Endothelial cell of umbilical vein (primary cell): ENCODE results near the gene TSPAN18. TPM values are rescaled to one million over a fixed set of nuclear protein-coding genes. Genes with fewer than 3 reads are reported as not detected.

ENCODE experiments used
- BruUV-seq: library from RNA; stranded (reverse); fragments of 400-500 nt; replicated peaks from 2 replicates; lab custom pipeline; 2021; lab: Mats Ljungman, UMichigan
- CTCF ChIA-PET: fragments of 300-600, 350-600 bp; sonication (Branson Sonifier 250); formaldehyde crosslinking; loops from one replicate; lab custom pipeline; 2021; ENCODE audit warnings: antibody characterized with exemption, inconsistent platforms; lab: Charles Lee
- POLR2A ChIA-PET: fragments of 300-600, 350-600 bp; sonication (Branson Sonifier 250); formaldehyde crosslinking; loops from one replicate; lab custom pipeline; 2021; ENCODE audit warnings: antibody characterized with exemption, inconsistent platforms; lab: Charles Lee
- DNase-seq: peaks from one replicate; pipeline ENCODE4 v3.0.0-alpha.2; 2011; ENCODE audit warnings: low read depth, low spot score
- FAIRE-seq: peaks from 2 replicates; lab custom pipeline; 2011; peaks lifted over from hg19 to GRCh38; lab: Jason Lieb, UNC
- H2AFZ ChIP-seq: 2 replicates; pipeline ENCODE4 v1.6.0; 2012; ENCODE audit warnings: low read depth, low read length, control low read depth, inconsistent platforms
- H3K27ac ChIP-seq: 2 replicates; pipeline ENCODE4 v1.5.1; 2011; ENCODE audit warnings: low read depth, mild to moderate bottlenecking, control low read depth, low read length, moderate library complexity; ENCODE audit not compliant: insufficient read depth
- H3K27me3 ChIP-seq, 2 experiments: 2 replicates each; pipeline versions ENCODE4 v1.6.0 to v1.6.1; 2011; ENCODE audit warnings: low read length in 2 of 2, mixed read lengths in 1 of 2; ENCODE audit not compliant: control insufficient read depth in 2 of 2, insufficient read depth in 2 of 2
- H3K36me3 ChIP-seq, 2 experiments: 2 replicates in 1 of 2; 3 replicates in 1 of 2; pipeline ENCODE4 v1.5.1; 2011; ENCODE audit warnings: low read length in 2 of 2, mild to moderate bottlenecking in 1 of 2, moderate library complexity in 1 of 2; ENCODE audit not compliant: control insufficient read depth in 2 of 2, insufficient read depth in 2 of 2; ENCODE audit errors: extremely low read depth in 1 of 2
- H3K4me1 ChIP-seq: 3 replicates; pipeline ENCODE4 v1.5.1; 2011; ENCODE audit warnings: mild to moderate bottlenecking, low read length; ENCODE audit not compliant: control insufficient read depth, insufficient read depth; ENCODE audit errors: extremely low read depth
- H3K4me2 ChIP-seq: 2 replicates; pipeline ENCODE4 v1.6.1; 2011; ENCODE audit warnings: low read length, control low read depth, mixed read lengths; ENCODE audit not compliant: insufficient read depth
- H3K4me3 ChIP-seq, 3 experiments: fragments of 200-600 bp in 1 of 3; sonication (generic), shearing (Covaris generic) in 1 of 3; replicated peaks in 1 of 3; 2 replicates each; pipeline ENCODE4 v1.5.1; 2011 to 2016; ENCODE audit warnings: control low read depth in 3 of 3, low read length in 3 of 3, mild to moderate bottlenecking in 2 of 3, inconsistent platforms in 1 of 3, low read depth in 1 of 3, moderate library complexity in 1 of 3; ENCODE audit not compliant: insufficient read depth in 1 of 3
- H3K79me2 ChIP-seq: 2 replicates; pipeline ENCODE4 v1.6.0; 2012; ENCODE audit warnings: low read length, inconsistent platforms; ENCODE audit not compliant: control insufficient read depth, insufficient read depth
- H3K9ac ChIP-seq: replicated peaks from 2 replicates; pipeline ENCODE3; 2011; ENCODE audit warnings: low read length, control low read depth; ENCODE audit not compliant: insufficient read depth; ENCODE audit errors: extremely low read depth
- H3K9me1 ChIP-seq: replicated peaks from 3 replicates; pipeline ENCODE4 v1.6.0; 2011; ENCODE audit warnings: mild to moderate bottlenecking, low read length; ENCODE audit not compliant: control insufficient read depth, insufficient read depth; ENCODE audit errors: extremely low read depth
- H3K9me3 ChIP-seq: replicated peaks from 2 replicates; pipeline ENCODE4 v1.5.1; 2012; ENCODE audit warnings: low read length, inconsistent platforms; ENCODE audit not compliant: control insufficient read depth, insufficient read depth
- H4K20me1 ChIP-seq: replicated peaks from 2 replicates; pipeline ENCODE3; 2011; ENCODE audit warnings: mild to moderate bottlenecking, low read length; ENCODE audit not compliant: control insufficient read depth, insufficient read depth; ENCODE audit errors: extremely low read depth
- EZH2 ChIP-seq: IDR thresholded peaks from 2 replicates; pipeline ENCODE4 v1.6.1; 2012; ENCODE audit warnings: borderline replicate concordance, low read depth, mild to moderate bottlenecking, moderate library complexity, low read length, inconsistent platforms; ENCODE audit not compliant: severe bottlenecking
- FOS ChIP-seq: IDR thresholded peaks from 2 replicates; pipeline ENCODE4 v1.6.1; 2011; ENCODE audit warnings: mild to moderate bottlenecking, low read length, moderate library complexity, borderline replicate concordance; ENCODE audit not compliant: insufficient read depth
- GATA2 ChIP-seq: IDR thresholded peaks from 2 replicates; pipeline ENCODE4 v1.7.0; 2011; ENCODE audit warnings: low read depth, mild to moderate bottlenecking, moderate library complexity, mixed read lengths, low read length; ENCODE audit not compliant: insufficient read length, insufficient read depth
- JUN ChIP-seq: IDR thresholded peaks from 2 replicates; pipeline ENCODE4 v1.6.1; 2011; ENCODE audit warnings: borderline replicate concordance, low read depth; ENCODE audit not compliant: insufficient read length, insufficient read depth
- MAX ChIP-seq: IDR thresholded peaks from 2 replicates; pipeline ENCODE4 v1.6.1; 2011; ENCODE audit not compliant: insufficient read depth, insufficient read length
- MYC ChIP-seq: IDR thresholded peaks from one replicate; pipeline ENCODE4 v1.6.1; 2011; ENCODE audit warnings: mild to moderate bottlenecking, low read depth, low read length
- POLR2A ChIP-seq: IDR thresholded peaks from 2 replicates; pipeline ENCODE4 v1.6.1; 2012; ENCODE audit warnings: low read depth, mild to moderate bottlenecking, control low read depth, low read length
- POLR2AphosphoS5 ChIP-seq: IDR thresholded peaks from 2 replicates; pipeline ENCODE4 v1.6.1; 2012; ENCODE audit warnings: low read depth, mild to moderate bottlenecking, control low read depth, low read length, moderate library complexity; ENCODE audit not compliant: insufficient read depth
- dilution Hi-C: fragments of 300-500 bp; cut with MboI; formaldehyde crosslinking; loops from one replicate; pipeline ENCODE4 v1.15.0; 2019; ENCODE audit warnings: low sequenced_read_pairs; ENCODE audit not compliant: extremely low pct_ligation_motif_present
- intact Hi-C: fragments of 100-400 bp; cut with micrococcal nuclease; formaldehyde crosslinking; loops from one replicate; pipeline ENCODE4 v1.10.0; 2022
- polyA plus RNA-seq, 4 experiments: library from polyadenylated mRNA; depleted of rRNA in 3 of 4; stranded (reverse) in 3 of 4; unstranded in 1 of 4; fragments of >200 nt; gene quantifications; 2 replicates each; pipeline versions ENCODE4 v1.2.1 to v1.2.3, GENCODE V29; 2011 to 2012; ENCODE audit warnings: missing spikeins in 1 of 4
- total RNA-seq: library from RNA; stranded (reverse); gene quantifications from 2 replicates; pipeline ENCODE4 v1.2.3, GENCODE V29; 2021
- TF ChIP-seq, protein P1 (sequence below), 2 donors: IDR thresholded peaks; 1 replicate in 1 of 2; 2 replicates in 1 of 2; pipeline ENCODE4 v1.5.1; 2011; ENCODE audit warnings: low read length in 2 of 2, mild to moderate bottlenecking in 2 of 2, moderate library complexity in 2 of 2, control low read depth in 1 of 2, inconsistent platforms in 1 of 2, low read depth in 1 of 2; ENCODE audit not compliant: insufficient read depth in 1 of 2; ENCODE audit errors: extremely low read depth in 1 of 2

TSPAN18 gene
- total and polyA plus RNA-seq, 2 donors (not counting 3 experiments of a cell fraction or from before 2014, with no cell fraction given) = 32.2 to 118 TPM

GRCh38 chr11:44976576-44976975, 249.8 kb downstream of the TSPAN18 start:
- Histone ChIP-seq H3K9me1 (no peaks in the 10 kb centered on the region), H3K27me3 (no peaks in the 10 kb centered on the region), H2AFZ (no peak overlapping the region), H3K4me3 (no peak overlapping the region), H3K9ac (no peak overlapping the region), H4K20me1 (no peaks in the 10 kb centered on the region), H3K4me2 (no peak overlapping the region), H3K27ac (no peak overlapping the region), H3K4me1 (peaks cover 42% of the 10 kb centered on the region), H3K79me2 (no peaks in the 10 kb centered on the region), H3K36me3 (no peaks in the 10 kb centered on the region), H3K9me3 (no peaks in the 10 kb centered on the region)
- FAIRE-seq = no peak
- ChIA-PET POLR2A (no interaction called here), CTCF (interaction anchor here (1.5 to 2.7 kb wide), 3 partner anchors 16 to 40 kb away, joined by 3 to 15 read pairs (median 11); no protein-coding TSS in a partner anchor)
- intact Hi-C loops (no loop called here), dilution Hi-C loops (no loop called here)
- TF ChIP-seq, protein P1, sequence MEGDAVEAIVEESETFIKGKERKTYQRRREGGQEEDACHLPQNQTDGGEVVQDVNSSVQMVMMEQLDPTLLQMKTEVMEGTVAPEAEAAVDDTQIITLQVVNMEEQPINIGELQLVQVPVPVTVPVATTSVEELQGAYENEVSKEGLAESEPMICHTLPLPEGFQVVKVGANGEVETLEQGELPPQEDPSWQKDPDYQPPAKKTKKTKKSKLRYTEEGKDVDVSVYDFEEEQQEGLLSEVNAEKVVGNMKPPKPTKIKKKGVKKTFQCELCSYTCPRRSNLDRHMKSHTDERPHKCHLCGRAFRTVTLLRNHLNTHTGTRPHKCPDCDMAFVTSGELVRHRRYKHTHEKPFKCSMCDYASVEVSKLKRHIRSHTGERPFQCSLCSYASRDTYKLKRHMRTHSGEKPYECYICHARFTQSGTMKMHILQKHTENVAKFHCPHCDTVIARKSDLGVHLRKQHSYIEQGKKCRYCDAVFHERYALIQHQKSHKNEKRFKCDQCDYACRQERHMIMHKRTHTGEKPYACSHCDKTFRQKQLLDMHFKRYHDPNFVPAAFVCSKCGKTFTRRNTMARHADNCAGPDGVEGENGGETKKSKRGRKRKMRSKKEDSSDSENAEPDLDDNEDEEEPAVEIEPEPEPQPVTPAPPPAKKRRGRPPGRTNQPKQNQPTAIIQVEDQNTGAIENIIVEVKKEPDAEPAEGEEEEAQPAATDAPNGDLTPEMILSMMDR (IDR thresholded peaks at IDR 0.05; ENCODE audit: extremely low read depth in 1 of 2, insufficient read depth in 1 of 2, low read depth in 1 of 2, low read length in 2 of 2) = no peak
- TF ChIP-seq MAX (no peak), JUN (no peak), EZH2 (no peak), POLR2A (no peak), FOS (no peak), POLR2AphosphoS5 (no peak), MYC (no peak), GATA2 (no peak)
- DNase-seq = no peak
- BruUV-seq = no TSS peak
